ENCODE results near the gene ANKRD23.
"Not testable (repeated sequence)": the region's sequence is repeated elsewhere in the genome, so short reads cannot be mapped to it uniquely, and the experiment has no call there.

The ANKRD23 gene

DNA sequence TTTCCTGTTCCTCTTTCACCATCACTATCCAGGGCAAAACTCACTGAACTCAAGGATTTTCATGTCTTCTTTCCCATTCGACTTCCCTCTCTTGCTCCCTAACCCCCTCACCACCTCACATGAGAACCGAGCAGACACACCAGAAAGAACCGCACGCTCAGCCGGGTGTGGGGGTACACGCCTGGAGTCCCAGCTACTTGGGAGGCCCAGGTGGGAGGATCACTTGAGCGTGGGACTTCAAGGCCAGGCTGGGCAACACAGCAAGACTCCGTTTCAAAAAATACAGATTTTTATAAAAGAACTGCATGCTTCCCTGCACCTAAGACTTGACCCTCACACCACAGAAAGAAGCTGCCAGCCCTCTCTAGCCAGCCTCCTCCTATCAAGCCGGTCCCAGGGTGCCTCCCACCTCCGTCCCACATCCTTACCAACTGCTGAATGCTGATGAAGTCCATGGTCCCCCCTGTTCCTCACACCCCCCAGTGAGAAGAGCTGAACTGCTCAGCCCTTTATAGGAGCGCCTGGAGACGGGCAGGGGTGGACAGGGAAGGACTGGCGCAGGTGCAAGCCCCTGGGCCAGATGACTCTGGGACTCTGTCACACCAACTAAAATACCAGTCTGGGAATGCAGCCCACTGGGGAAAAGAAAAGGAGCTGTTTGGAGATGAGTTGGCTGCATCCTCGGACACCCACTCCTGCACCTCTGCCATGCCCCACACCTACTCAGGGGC lies at the start of gene ANKRD23:
TSS of gene ANKRD23 (minus strand) at position 484 of the 731 bp plus-strand sequence. CDS start at position 455, 29 bp downstream.
- no peak for DNase-seq

DNA sequence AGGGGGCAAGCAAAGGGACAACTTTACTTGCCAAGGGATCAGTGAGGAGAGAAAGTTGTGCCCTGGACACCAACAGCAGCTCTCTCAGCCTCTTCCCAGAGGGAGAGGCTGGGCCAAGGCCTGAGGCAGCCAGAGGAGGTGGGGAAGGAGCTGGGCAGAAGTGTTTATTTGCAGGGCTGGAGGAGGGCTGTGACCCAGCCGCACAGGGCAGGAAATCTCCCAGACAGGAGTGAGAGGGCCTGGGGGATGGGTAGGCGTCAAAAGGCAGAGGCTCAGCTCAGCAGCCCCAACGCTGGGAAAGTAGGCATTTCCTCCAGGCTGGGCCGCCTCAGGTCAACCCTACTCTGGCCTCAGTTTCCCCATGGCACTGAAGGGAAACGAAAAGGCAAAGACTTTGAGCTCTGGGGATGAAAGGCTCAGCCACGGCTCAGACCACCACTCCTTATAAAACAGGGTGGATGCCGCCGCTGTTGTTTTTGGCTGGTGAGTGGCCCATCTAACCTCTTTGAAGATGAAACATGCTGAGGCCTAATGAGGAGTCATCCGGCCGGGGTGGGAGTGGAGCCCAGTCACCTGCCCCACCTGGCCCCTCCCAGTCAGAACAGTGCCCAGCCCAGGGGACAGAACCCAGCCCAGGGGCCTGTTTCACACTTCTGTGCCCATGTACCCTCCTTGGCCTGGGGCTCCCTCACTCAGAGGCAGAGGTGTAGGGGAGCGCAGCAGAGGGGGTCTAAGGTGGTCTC lies 47.9 kb upstream of the ANKRD23 start:
- DNase-seq = no peak

DNA sequence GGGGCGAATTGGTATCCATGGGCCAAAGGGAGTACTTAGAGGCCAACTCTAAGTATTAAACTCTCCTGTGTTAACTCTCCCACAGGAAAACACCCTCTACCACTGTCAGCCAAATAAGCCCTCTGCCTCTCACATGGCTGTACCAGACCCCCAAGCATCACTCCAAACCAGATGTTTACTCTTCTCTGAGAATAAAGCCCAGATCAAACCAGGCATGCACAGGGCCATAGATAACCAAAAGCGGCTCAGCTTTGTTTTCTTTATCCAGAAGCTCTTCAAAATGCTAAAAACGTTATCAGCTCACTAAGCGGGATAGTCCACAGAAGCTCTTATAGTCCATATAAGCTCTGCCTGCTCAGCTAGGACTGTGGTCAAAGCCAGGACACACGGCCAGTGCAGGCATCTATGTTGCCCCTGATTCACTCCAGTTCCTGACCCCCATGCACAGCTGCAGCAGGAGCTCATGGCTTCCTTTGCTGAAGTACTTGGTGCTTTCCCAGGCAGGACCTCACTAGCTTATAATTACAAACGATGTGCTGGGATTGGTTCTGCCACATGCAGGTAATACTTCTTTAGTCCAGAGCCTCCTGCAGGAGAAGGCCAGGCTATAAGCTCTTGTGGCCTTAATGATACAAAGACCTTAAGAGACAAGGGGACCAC lies 47.0 kb upstream of the ANKRD23 start:
- no peak for DNase-seq

DNA sequence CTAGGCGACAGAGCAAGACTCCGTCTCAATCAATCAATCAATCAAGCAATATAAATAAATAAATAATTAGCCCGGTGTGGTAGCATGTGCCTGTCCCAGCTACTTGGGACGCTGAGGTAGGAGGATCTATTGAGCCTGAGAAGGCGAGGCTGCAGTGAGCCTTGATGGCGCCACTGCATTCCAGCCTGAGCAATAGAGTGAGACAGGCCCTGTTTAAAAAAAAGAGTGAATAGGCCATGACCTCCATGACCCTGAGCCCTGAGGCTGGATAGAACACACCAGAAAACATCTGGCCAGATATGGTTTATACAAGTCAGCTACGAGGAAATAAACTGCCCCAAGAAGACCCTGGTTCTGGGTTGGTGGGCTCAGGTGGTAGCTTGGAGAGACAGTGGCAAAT lies 46.4 kb upstream of the ANKRD23 start:
- DNase-seq = no peak

DNA sequence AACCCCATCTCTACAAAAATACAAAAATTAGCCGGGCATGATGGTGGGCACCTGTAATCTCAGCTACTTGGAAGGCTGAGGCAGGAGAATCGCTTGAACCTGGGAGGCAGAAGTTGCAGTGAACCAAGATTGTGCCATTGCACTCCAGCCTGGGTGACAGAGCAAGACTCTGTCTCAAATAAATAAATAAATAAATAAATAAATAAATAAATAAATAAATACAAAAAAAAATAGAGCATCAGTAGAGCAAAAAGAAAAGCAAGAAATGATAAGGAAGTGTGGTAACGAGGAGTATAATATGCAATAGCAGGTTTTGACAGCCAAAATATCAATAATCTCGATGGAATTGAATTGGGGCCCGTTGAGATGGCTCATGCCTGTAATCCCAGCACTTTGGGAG lies 45.7 kb upstream of the ANKRD23 start:
- not testable (repeated sequence) for DNase-seq

DNA sequence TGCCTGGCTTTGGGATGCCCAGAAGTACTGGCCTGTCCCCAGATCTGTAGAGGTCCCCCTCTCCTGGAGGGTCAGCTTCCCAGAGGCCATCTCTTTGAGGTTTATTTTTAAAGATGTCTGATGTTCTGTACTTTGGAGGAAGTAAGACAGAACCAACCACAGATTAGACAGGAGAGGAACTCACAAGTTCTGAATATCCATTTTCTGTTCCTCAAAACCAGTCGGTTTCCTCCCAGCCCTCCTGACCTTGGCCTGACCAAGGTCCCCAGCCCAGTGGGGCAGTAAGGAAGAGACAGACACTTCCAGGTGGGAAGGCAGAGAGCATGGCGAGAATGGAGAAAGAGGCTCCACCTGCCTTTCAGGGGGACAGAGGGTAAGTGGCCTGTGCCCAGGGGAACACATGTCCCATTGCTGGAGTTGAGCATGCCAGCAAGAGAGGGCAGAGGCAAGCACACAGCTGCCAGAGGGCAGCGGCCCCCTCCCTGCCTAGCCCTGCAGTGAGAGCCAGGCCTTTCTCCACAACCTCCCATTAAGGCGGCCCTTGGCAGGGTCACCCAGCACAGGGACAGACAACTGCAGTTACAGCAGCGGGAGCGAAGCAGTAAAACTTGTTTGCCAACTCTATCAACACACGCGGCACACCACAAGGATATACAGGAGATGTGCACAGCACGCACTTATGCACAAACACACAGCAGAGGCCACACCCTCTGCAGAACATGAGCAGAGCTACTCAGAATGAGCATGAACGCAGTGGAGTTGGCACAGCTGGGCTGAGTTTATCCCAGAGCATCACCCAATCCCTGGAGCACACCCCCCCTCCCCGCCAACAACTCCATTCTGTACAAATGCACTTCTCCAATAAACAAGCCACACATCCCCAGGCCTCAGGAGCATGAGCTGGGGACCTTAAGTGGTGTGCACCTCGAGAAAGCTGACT lies 44.5 kb upstream of the ANKRD23 start:
- DNase-seq = no peak

DNA sequence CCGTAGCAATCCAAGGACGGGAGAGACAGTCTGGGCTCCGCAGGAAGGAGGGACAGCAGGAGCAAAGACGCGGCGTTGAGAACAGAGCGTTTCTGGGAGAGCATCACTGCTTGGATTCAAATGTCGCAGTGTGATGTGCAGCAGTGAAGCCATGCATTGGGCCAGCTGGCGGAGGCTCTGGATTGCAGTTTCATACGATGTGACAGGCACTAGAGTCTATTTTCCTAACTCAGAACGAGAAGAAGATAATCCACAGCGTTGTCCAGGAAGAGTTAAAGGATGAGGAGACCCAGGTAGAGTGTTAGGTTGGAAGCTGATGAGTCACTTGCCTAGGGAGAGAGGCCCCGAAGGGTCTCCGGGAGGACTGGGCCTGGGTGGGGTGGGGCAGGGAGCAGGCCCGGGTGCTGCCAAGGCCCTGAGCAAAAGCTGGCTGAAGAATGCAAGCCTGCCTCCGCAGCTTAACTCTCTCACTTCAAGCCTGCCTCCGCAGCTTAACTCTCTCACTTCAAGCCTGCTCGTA lies 43.7 kb upstream of the ANKRD23 start:
- DNase-seq = no peak

DNA sequence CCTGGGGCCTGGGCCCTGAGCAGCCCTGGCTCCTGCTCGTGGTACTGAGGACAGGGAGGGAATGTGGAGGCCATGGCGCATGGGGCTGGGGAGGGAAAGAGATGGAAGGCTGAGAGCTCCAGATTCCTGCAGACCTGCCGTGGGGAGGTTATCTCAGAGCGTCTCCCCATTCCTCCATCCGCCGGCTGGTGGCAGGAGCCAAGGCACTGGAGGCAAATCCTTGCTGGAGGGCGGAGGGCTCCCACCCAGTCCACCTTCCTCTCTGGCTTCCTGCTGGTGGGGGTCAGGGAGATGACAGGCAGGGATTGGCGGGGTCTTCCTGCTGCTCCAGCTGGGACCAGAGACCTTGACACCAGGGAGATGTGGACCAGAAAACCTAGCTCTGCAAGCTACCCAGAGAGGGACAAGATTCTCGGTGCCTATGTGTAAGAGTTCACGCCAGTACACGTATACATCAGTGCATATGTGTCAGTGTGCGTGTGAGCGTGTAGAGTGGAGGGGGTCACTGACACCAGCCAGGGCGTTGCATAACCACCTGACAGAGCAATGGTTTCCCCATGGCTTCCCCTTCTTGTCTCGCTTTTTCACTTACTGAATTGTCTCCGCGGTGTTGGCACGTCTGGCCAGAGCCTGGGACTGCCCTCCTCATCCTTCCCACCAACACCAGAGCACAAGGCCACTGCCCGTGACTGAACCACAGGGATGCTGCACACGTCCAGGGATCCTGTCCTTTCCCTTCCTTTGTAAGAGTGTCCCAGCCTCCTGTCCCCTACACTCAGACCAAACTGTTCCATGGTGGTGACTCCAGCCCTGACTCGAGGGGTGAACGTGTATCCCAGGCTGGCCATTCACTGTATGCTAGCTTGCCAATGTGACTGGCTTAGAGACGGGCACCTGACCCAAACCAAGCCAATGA lies 41.9 kb upstream of the ANKRD23 start:
- DNase-seq = no peak

DNA sequence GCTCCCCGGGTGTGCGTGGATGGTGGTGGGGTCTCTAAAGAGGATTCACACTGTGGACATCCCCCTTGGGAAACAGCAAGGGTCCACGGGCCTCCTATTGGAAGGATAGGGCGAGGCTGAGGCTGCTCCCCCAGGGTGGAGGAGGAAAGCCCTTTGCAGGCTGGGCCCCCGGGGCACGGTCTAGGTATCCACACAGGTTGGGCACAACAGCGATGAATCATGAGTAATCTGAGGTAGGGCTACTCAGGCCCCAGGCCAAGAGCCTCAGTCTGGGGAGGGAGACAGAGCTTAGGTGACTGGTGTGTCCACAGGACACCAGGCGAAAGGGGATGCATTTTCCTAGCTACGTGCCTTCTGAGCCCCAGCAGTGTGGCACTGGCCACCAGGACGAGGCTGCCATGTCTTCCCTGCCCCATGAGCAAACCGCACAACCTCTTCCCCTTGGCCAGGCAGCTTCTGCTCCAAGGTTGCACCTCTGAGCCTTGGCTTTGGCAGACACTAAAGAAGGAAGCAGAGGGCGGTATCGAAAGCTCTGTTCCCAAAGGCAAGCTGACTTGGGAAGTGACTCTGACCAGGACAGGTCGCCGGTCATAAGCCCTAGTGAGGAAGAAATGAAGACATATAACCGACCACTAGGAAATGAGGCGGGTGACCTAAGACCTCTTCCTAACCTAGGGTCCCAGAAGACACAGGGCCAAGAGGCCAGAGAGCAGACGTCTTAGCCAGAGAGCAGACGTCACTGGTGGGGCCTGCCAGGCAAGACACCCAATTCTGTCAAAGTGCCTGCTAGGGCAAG lies 40.7 kb upstream of the ANKRD23 start:
- no peak for DNase-seq

DNA sequence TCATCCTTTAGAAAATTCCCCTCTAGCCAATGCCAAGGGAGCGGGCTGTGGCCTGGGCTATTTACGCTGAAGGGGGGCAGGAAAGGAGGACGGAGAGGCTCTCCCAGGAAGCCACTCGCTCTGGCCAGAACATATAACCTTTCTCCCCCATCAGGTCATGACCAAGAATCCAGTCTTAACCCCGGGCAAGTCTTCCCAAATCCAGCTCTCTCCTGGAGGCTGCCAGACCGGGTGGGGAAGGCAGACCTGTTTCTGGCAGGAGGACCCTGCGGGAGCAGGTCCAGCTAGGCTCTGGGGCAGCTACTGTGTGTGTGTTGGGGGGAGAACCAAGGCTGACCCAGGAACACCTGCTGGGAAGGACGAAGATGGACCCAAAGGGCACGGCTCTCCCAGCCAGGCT lies 39.5 kb upstream of the ANKRD23 start:
- no peak for DNase-seq

DNA sequence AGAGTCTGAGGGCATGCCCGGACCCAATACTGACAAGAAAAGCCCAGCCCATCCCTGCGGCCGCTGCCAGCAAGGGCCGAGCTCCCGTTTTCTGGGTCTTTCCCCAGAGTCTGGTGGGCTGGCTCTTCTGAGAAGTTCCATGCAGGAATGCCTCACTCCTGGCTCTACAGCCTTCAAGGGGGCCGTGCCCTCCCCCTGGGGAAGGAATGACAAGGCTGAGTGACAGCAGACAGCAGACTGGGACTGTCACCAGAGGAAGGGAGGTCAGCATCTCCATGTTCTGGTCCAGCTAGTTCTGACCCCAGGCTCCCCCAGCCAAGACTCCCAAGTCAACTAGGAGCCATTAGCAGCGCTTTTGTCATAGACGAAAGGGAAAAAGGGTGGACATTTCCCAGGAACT lies 39.1 kb upstream of the ANKRD23 start:
- DNase-seq = no peak

DNA sequence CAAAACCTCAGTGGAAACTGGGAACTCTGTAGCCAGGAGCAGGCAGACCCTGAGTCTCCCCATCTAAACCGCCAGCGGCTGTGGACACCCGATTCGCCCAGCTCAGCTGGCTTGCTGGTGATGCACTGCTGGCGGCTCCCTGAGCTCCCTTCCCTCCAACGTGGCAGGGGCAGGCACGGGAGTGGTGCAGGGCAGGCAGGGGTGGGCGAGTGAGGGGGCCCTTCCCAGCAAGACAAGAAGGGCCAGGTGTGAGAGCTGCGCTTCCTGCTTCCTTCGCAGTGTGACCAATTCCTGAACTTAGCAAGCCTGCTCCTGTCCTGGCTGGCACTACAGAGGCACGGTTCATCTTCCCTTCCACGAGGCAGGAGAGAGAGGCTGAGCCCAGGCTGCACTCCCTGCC lies 38.4 kb upstream of the ANKRD23 start:
- no peak for DNase-seq

DNA sequence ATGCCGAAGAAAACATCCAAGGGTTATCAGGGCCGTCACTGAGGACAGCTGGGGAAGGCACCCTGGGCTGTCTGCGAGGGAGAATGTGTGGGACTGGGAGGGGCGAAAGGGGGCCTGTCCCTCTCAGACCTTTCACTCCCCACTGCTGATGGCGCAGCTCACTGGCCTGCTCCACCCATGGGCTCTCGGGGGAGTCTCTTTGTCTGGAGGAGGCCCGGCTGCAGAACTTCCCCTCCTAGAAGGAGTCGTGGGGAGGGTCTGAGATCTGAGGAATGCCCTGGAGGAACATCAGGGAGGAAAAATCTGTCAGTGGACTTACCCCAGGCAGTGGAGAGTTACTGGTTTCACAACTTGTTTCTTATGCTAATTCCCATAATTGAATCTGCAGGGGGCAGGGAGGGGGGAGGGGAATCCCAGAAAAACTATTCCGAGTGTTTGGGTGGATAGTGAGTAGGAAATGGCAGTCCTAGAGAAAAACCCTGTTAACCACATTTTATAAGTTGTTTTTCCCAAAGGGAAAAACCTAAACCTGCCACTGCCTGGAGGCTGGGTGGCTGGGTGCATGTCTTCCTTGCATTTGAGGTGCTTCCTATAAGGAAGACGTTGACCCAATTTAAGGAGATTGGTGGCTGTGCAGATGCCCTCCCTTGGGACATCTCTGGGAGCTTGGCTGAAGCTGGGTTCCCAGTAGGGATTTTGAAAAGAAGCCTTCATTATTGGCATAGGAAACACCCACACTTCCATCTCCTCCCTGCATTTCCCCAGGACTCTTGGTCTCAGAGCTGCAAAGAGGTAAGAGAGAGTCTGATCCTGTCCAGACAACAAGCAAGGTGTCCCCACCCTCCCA lies 37.8 kb upstream of the ANKRD23 start:
- DNase-seq = no peak

DNA sequence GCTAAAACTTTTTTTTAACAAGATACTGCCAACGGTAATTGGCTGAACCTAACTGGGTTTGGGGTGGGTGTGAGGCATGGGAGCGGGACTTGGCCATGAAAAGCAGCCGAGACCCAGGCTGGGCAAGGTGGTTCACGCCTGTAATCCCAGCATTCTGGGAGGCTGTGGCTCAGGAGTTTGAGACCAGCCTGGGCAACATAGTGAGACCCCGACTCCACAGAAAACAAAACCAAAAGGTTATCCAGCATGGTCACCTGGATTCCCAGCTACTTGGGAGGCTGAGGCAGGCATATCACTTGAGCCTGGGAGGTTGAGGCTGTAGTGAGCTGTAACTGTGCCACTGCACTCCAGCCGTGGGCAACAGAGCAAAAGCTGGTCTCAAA lies 37.1 kb upstream of the ANKRD23 start:
- no peak for DNase-seq

DNA sequence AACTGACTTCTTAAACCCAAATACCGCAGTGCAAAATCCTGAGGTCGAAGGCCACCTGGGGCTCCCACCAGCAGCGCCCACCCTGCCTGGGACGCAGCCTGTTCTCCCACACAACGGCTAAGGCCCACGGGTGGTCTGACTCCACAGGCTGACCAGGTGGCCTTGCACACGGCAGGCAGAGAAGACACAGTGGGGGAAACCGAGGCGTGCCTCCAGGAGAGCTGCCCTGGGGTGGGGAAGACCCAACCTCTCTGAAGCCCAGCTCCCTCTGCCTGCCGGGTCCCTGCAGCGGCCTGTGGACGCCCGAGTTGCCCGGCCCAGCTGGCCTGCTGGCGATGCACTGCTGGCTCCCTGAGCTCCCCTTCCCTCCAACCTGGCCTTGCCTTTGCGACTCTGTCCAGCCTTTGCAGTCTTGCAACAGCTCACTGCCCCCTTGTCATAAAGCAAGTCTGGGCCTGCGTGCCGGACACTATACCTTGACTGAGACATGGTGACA lies 35.8 kb upstream of the ANKRD23 start:
- DNase-seq = no peak

DNA sequence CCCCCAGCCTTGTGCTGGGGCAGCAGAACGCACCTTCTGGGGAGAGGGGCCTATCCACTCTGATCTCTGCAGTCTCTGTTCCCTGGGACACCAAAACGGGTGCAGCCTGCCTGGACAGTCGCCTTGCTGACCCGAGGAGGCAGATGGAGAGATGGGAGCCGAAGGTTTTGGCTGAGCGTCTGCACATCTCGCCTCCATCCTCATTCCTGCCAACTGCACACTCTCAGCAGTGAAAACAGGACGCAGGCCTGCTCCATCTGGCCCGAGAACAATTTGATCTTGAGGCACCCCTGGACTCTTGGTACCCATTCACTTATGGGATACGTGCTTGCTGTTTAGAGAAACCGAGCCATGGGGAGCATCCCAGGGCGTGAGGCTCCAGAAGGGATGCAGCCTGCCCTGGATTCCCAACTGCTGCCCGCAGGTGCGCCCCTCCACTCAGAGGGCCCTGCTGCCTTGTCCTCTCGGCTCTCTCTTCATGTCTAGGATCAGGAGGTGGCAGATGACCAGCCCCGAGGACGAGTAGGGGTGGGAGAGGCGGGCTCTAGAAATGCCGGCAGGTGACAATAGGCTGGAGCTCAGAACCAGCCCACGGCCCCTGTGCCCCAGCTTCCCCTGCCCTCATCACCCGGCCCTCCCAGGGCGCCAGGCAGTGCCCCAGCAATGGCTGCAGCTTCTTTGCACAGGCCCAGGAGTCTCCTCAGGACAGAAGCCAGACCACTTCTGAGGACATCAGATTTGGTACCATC lies 35.1 kb upstream of the ANKRD23 start:
- DNase-seq = no peak

DNA sequence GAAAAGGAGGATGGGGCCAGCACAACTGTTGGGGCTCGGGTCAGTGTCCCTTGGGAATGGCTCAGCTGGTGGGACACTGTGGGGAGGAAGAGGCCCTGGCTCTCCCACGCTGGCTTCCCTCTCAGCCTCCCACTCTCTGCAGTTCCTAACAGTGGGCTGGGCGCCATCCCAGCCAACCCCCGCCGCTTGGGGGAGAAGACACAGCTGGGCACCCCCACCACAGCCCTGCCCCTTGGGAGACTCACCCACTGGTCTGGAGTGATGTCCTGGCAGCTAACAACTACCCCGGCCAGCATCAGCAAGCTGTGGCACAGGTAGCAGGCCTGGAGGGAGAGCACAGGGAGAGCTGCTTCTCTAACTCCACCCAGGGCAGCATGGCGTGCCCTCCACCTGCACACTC lies 34.4 kb upstream of the ANKRD23 start:
- no peak for DNase-seq

DNA sequence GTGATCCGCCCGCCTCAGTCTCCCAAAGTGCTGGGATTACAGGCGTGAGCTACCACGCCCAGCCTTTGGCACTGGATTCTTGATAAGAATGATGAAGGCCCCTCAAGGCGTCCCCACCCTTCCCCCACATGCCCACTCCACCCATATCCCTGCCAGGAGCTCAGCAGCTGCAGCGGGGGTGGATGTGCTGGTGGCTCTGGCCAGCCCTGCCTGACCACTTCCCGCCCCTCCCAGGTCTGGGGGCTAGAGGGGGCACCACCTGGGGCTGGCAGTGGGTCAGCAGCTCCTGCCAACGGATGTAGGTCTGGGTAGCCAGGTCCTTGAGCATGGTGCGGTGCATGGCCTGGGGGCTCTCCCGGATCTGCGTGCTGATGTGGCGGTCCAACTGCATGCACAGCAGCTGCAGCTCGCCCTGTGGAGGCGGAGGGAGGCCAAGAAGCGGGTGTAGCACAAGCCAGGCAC lies 33.8 kb upstream of the ANKRD23 start:
- no peak for DNase-seq

DNA sequence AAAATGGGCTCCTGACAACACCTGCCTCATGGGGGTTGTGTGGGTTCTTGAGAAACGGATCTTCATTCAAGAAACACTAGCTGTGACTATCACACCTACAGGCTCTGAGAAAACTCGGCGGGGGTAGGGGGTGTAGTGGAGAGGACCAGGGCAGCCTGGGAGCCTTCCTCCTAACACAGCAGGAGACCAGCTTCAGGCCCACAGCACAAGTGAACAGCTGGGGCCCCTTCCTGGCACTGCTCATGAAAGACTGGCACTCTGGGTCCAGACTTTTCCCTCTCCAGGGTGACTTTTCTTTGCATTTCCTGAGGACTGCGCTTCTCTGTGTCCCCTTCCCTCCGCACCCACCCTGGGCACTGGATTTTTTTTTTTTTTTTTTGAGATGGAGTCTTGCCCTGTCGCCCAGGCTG lies 33.2 kb upstream of the ANKRD23 start:
- no peak for DNase-seq
